HG03457 (cell line): ENCODE results near the gene ZRANB3.
"Not testable (repeated sequence)": the region's sequence is repeated elsewhere in the genome, so short reads cannot be mapped to it uniquely, and the experiment has no call there.

Experiments used
- ATAC-seq: cut with Tn5 transposase; IDR thresholded peaks from one replicate; pipeline ENCODE4 v1.9.1; 2021; ENCODE audit warnings: moderate number of reproducible peaks; ENCODE audit not compliant: unreplicated experiment

The ZRANB3 gene

GRCh38 chr2:135093670-135094330 lies 437.2 kb downstream of the ZRANB3 start:
- no peak for ATAC-seq

- ATAC-seq = no peak
These were observed 437.8 kb downstream of the ZRANB3 start for GRCh38 chr2:135093193-135093592.

GRCh38 chr2:135091681-135092080 lies 439.3 kb downstream of the ZRANB3 start:
- no peak for ATAC-seq

- ATAC-seq = not testable (repeated sequence)
These were observed 441.4 kb downstream of the ZRANB3 start for GRCh38 chr2:135089597-135089996.
